Esophagus muscularis mucosa (tissue), 4 donors: ENCODE measurements around the gene SDK1.

ENCODE experiments used
- EP300 ChIP-seq: sonication (generic); formaldehyde crosslinking; IDR thresholded peaks from one replicate; pipeline ENCODE4 v1.6.1; 2017; ENCODE audit warnings: antibody characterized with exemption
- POLR2A ChIP-seq: fragments of 450-650 bp; IDR thresholded peaks from one replicate; pipeline ENCODE4 v1.6.1; 2017; ENCODE audit warnings: antibody characterized with exemption, moderate library complexity, mild to moderate bottlenecking, low read depth
- POLR2AphosphoS5 ChIP-seq, 2 donors: sonication (generic); formaldehyde crosslinking; IDR thresholded peaks; one replicate each; pipeline ENCODE4 v1.6.1; 2017; ENCODE audit warnings: antibody characterized with exemption in 2 of 2
- TF ChIP-seq, protein P1 (sequence below), 3 experiments: fragments of 200-600 bp in 2 of 3; fragments of 450-650 bp in 1 of 3; sonication (generic) in 2 of 3; IDR thresholded peaks; one replicate each; pipeline ENCODE4 v1.5.1; 2017 to 2019; ENCODE audit warnings: antibody characterized with exemption in 3 of 3, mild to moderate bottlenecking in 2 of 3, moderate library complexity in 1 of 3

- TF ChIP-seq, protein P1, sequence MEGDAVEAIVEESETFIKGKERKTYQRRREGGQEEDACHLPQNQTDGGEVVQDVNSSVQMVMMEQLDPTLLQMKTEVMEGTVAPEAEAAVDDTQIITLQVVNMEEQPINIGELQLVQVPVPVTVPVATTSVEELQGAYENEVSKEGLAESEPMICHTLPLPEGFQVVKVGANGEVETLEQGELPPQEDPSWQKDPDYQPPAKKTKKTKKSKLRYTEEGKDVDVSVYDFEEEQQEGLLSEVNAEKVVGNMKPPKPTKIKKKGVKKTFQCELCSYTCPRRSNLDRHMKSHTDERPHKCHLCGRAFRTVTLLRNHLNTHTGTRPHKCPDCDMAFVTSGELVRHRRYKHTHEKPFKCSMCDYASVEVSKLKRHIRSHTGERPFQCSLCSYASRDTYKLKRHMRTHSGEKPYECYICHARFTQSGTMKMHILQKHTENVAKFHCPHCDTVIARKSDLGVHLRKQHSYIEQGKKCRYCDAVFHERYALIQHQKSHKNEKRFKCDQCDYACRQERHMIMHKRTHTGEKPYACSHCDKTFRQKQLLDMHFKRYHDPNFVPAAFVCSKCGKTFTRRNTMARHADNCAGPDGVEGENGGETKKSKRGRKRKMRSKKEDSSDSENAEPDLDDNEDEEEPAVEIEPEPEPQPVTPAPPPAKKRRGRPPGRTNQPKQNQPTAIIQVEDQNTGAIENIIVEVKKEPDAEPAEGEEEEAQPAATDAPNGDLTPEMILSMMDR (IDR thresholded peaks at IDR 0.05): no peak
- TF ChIP-seq POLR2AphosphoS5 (IDR thresholded peaks at IDR 0.05) (no peak), EP300 (no peak), POLR2A (no peak)
Observed at GRCh38 chr7:3591944-3592343, 290.9 kb downstream of the SDK1 start.
